K562 (cell line): ENCODE data around the gene CPNE1. TPM values are rescaled to one million over a fixed set of nuclear protein-coding genes. Genes with fewer than 3 reads are reported as not detected.

Experiments used
- SMARCC2 ChIP-seq: fragments of 450-650 bp; IDR thresholded peaks from 2 replicates; pipeline ENCODE4 v1.6.1; 2017; ENCODE audit warnings: antibody characterized with exemption, moderate library complexity, mild to moderate bottlenecking, low read depth
- polyA plus RNA-seq, 8 experiments: library from polyadenylated mRNA; depleted of rRNA in 4 of 8; stranded (reverse) in 5 of 8; unstranded in 3 of 8; fragments of >200 nt; fragmentation: Nextera tagmentation in 2 of 8; fragmentation: Illumina TruSeq in 1 of 8; extraction: Ambion mirVana in 2 of 8; extraction: Trizol in 1 of 8; gene quantifications; 2 replicates each; pipeline versions ENCODE4 v1.2.1 to v1.2.3, GENCODE V29; 2011 to 2014; ENCODE audit warnings: inconsistent platforms in 1 of 8, missing spikeins in 1 of 8
- total RNA-seq, 7 experiments: library from RNA; depleted of rRNA in 6 of 7; stranded (reverse); fragments of >200 nt in 6 of 7; fragmentation: Illumina TruSeq in 2 of 7; extraction: Trizol in 2 of 7; gene quantifications; 2 replicates each; pipeline versions ENCODE4 v1.2.1 to v1.2.3, GENCODE V29; 2011 to 2021; ENCODE audit warnings: low replicate concordance in 1 of 7
- TF ChIP-seq, protein P1 (sequence below), 2 experiments: fragments of 450-650 bp; formaldehyde crosslinking in 1 of 2; IDR thresholded peaks; 2 replicates each; pipeline versions ENCODE4 v1.4.0 to v1.6.1; 2014 to 2020; ENCODE audit warnings: mild to moderate bottlenecking in 2 of 2, borderline replicate concordance in 1 of 2, low read depth in 1 of 2
- TF ChIP-seq, protein P2 (sequence below): fragments of 200-600 bp; sonication (generic); IDR thresholded peaks from one replicate; pipeline ENCODE4 v1.6.1; 2012; ENCODE audit warnings: mild to moderate bottlenecking, low read depth, low read length, inconsistent platforms
- TF ChIP-seq, protein P3 (sequence below): fragments of 250-450 bp; sonication (Bioruptor Pico); IDR thresholded peaks from 2 replicates; pipeline ENCODE4 v1.5.1; 2021; ENCODE audit warnings: mild to moderate bottlenecking

The CPNE1 gene
- total and polyA plus RNA-seq, 9 of the 15 experiments (the other 6 are each of a cell fraction or from before 2014, with no cell fraction given): 42.1 to 102 (median 56.0) TPM

DNA sequence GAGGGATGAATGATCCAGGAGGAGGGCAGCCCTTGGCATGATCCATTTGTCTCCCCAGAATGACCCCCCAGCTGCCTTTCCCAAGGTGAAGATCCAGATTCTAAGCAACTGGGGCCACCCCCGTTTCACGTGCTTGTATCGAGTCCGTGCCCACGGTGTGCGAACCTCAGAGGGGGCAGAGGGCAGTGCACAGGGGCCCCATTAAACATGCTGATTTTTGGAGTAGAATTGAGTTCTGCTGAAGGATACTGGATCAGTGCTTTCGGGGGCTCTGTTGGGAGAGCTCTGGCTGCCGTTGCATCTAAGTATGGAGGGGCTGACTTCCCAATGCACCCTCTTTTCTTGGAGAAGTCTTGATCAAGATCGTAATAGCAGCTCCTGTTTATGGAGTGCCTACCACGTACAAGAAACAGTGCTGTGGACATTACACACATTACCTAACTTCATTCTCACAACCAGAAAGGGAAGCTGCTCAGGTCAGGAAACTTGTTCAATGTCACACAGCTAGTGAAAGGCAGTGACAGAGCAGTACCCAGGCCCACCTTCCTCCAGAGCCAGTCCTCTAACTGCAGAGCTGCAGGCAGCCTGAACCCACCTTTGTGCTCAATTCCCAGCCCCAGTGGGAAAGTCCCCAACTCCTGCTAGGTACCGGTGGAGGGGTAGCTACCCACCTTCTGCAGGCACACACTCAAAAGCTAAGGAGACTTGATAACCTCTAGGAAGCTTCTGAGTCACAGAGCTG lies 43.7 kb downstream of the CPNE1 start (continued):
- TF ChIP-seq, protein P1, sequence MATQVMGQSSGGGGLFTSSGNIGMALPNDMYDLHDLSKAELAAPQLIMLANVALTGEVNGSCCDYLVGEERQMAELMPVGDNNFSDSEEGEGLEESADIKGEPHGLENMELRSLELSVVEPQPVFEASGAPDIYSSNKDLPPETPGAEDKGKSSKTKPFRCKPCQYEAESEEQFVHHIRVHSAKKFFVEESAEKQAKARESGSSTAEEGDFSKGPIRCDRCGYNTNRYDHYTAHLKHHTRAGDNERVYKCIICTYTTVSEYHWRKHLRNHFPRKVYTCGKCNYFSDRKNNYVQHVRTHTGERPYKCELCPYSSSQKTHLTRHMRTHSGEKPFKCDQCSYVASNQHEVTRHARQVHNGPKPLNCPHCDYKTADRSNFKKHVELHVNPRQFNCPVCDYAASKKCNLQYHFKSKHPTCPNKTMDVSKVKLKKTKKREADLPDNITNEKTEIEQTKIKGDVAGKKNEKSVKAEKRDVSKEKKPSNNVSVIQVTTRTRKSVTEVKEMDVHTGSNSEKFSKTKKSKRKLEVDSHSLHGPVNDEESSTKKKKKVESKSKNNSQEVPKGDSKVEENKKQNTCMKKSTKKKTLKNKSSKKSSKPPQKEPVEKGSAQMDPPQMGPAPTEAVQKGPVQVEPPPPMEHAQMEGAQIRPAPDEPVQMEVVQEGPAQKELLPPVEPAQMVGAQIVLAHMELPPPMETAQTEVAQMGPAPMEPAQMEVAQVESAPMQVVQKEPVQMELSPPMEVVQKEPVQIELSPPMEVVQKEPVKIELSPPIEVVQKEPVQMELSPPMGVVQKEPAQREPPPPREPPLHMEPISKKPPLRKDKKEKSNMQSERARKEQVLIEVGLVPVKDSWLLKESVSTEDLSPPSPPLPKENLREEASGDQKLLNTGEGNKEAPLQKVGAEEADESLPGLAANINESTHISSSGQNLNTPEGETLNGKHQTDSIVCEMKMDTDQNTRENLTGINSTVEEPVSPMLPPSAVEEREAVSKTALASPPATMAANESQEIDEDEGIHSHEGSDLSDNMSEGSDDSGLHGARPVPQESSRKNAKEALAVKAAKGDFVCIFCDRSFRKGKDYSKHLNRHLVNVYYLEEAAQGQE (IDR thresholded peaks at IDR 0.05; ENCODE audit: borderline replicate concordance): no peak
- TF ChIP-seq, protein P1 (CRISPR knock-in tag; IDR thresholded peaks at IDR 0.05; ENCODE audit: low read depth): no peak
- TF ChIP-seq, protein P2, sequence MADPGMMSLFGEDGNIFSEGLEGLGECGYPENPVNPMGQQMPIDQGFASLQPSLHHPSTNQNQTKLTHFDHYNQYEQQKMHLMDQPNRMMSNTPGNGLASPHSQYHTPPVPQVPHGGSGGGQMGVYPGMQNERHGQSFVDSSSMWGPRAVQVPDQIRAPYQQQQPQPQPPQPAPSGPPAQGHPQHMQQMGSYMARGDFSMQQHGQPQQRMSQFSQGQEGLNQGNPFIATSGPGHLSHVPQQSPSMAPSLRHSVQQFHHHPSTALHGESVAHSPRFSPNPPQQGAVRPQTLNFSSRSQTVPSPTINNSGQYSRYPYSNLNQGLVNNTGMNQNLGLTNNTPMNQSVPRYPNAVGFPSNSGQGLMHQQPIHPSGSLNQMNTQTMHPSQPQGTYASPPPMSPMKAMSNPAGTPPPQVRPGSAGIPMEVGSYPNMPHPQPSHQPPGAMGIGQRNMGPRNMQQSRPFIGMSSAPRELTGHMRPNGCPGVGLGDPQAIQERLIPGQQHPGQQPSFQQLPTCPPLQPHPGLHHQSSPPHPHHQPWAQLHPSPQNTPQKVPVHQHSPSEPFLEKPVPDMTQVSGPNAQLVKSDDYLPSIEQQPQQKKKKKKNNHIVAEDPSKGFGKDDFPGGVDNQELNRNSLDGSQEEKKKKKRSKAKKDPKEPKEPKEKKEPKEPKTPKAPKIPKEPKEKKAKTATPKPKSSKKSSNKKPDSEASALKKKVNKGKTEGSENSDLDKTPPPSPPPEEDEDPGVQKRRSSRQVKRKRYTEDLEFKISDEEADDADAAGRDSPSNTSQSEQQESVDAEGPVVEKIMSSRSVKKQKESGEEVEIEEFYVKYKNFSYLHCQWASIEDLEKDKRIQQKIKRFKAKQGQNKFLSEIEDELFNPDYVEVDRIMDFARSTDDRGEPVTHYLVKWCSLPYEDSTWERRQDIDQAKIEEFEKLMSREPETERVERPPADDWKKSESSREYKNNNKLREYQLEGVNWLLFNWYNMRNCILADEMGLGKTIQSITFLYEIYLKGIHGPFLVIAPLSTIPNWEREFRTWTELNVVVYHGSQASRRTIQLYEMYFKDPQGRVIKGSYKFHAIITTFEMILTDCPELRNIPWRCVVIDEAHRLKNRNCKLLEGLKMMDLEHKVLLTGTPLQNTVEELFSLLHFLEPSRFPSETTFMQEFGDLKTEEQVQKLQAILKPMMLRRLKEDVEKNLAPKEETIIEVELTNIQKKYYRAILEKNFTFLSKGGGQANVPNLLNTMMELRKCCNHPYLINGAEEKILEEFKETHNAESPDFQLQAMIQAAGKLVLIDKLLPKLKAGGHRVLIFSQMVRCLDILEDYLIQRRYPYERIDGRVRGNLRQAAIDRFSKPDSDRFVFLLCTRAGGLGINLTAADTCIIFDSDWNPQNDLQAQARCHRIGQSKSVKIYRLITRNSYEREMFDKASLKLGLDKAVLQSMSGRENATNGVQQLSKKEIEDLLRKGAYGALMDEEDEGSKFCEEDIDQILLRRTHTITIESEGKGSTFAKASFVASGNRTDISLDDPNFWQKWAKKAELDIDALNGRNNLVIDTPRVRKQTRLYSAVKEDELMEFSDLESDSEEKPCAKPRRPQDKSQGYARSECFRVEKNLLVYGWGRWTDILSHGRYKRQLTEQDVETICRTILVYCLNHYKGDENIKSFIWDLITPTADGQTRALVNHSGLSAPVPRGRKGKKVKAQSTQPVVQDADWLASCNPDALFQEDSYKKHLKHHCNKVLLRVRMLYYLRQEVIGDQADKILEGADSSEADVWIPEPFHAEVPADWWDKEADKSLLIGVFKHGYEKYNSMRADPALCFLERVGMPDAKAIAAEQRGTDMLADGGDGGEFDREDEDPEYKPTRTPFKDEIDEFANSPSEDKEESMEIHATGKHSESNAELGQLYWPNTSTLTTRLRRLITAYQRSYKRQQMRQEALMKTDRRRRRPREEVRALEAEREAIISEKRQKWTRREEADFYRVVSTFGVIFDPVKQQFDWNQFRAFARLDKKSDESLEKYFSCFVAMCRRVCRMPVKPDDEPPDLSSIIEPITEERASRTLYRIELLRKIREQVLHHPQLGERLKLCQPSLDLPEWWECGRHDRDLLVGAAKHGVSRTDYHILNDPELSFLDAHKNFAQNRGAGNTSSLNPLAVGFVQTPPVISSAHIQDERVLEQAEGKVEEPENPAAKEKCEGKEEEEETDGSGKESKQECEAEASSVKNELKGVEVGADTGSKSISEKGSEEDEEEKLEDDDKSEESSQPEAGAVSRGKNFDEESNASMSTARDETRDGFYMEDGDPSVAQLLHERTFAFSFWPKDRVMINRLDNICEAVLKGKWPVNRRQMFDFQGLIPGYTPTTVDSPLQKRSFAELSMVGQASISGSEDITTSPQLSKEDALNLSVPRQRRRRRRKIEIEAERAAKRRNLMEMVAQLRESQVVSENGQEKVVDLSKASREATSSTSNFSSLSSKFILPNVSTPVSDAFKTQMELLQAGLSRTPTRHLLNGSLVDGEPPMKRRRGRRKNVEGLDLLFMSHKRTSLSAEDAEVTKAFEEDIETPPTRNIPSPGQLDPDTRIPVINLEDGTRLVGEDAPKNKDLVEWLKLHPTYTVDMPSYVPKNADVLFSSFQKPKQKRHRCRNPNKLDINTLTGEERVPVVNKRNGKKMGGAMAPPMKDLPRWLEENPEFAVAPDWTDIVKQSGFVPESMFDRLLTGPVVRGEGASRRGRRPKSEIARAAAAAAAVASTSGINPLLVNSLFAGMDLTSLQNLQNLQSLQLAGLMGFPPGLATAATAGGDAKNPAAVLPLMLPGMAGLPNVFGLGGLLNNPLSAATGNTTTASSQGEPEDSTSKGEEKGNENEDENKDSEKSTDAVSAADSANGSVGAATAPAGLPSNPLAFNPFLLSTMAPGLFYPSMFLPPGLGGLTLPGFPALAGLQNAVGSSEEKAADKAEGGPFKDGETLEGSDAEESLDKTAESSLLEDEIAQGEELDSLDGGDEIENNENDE: no peak
- TF ChIP-seq, protein P3, sequence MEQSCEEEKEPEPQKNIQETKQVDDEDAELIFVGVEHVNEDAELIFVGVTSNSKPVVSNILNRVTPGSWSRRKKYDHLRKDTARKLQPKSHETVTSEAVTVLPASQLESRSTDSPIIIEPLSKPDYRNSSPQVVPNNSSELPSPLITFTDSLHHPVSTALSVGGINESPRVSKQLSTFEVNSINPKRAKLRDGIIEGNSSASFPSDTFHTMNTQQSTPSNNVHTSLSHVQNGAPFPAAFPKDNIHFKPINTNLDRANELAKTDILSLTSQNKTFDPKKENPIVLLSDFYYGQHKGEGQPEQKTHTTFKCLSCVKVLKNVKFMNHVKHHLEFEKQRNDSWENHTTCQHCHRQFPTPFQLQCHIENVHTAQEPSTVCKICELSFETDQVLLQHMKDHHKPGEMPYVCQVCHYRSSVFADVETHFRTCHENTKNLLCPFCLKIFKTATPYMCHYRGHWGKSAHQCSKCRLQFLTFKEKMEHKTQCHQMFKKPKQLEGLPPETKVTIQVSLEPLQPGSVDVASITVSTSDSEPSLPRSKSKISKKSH (CRISPR knock-in tag): no peak
- TF ChIP-seq SMARCC2: no peak
